Trophoblast cell (in vitro differentiated cells and primary cell): ENCODE data around the gene CYP26C1.
A peak's percentile ranks its signal among the peaks of the same experiment; 100 is the strongest.

ENCODE experiments used
- DNase-seq, 2 donors: peaks; one replicate each; pipeline ENCODE4 v3.0.0-alpha.2; 2016
- H2AFZ ChIP-seq: 2 replicates; pipeline ENCODE4 v1.6.1; 2013; ENCODE audit warnings: low read length, moderate library complexity, mild to moderate bottlenecking; ENCODE audit not compliant: insufficient read depth, poor library complexity
- H2AK5ac ChIP-seq: 2 replicates; pipeline ENCODE4 v1.6.1; 2013; ENCODE audit warnings: mild to moderate bottlenecking, low read length
- H2BK120ac ChIP-seq: 2 replicates; pipeline ENCODE4 v1.6.1; 2013; ENCODE audit warnings: low read length, mild to moderate bottlenecking, moderate library complexity; ENCODE audit not compliant: insufficient read depth, poor library complexity
- H2BK12ac ChIP-seq: 2 replicates; pipeline ENCODE4 v1.6.1; 2013; ENCODE audit warnings: mild to moderate bottlenecking, low read length, moderate library complexity
- H2BK5ac ChIP-seq: 2 replicates; pipeline ENCODE4 v1.6.1; 2013; ENCODE audit warnings: low read length, low read depth, moderate library complexity, mild to moderate bottlenecking; ENCODE audit not compliant: poor library complexity
- H3K14ac ChIP-seq: 2 replicates; pipeline ENCODE4 v1.6.1; 2013; ENCODE audit warnings: mild to moderate bottlenecking, low read length
- H3K18ac ChIP-seq: 2 replicates; pipeline ENCODE4 v1.6.1; 2013; ENCODE audit warnings: mild to moderate bottlenecking, low read length
- H3K23ac ChIP-seq: 2 replicates; pipeline ENCODE4 v1.6.1; 2013; ENCODE audit warnings: low read length
- H3K27ac ChIP-seq: 2 replicates; pipeline ENCODE4 v1.5.1; 2013; ENCODE audit warnings: low read depth, mild to moderate bottlenecking, inconsistent platforms, low read length, moderate library complexity
- H3K27me3 ChIP-seq: 2 replicates; pipeline ENCODE4 v1.6.1; 2013; ENCODE audit warnings: inconsistent platforms, mild to moderate bottlenecking, low read length, moderate library complexity; ENCODE audit not compliant: insufficient read depth
- H3K36me3 ChIP-seq, 2 experiments: 1 replicate in 1 of 2; 2 replicates in 1 of 2; pipeline ENCODE4 v1.6.1; 2013; ENCODE audit warnings: low read length in 2 of 2, mild to moderate bottlenecking in 2 of 2, moderate library complexity in 1 of 2; ENCODE audit not compliant: insufficient read depth in 2 of 2, control insufficient read depth in 1 of 2
- H3K4ac ChIP-seq: 2 replicates; pipeline ENCODE4 v1.6.1; 2013; ENCODE audit warnings: low read depth, mild to moderate bottlenecking, low read length, moderate library complexity
- H3K4me1 ChIP-seq, 2 experiments: 1 replicate in 1 of 2; 2 replicates in 1 of 2; pipeline ENCODE4 v1.6.1; 2013; ENCODE audit warnings: low read length in 2 of 2, mild to moderate bottlenecking in 2 of 2, moderate library complexity in 1 of 2; ENCODE audit not compliant: insufficient read depth in 2 of 2, control insufficient read depth in 1 of 2
- H3K4me2 ChIP-seq: 2 replicates; pipeline ENCODE4 v1.6.1; 2013; ENCODE audit warnings: inconsistent platforms, mild to moderate bottlenecking, low read length, moderate library complexity
- H3K4me3 ChIP-seq: 2 replicates; pipeline ENCODE4 v1.5.1; 2013; ENCODE audit warnings: mild to moderate bottlenecking, low read depth, low read length, inconsistent platforms
- H3K79me1 ChIP-seq: one replicate; pipeline ENCODE4 v1.6.1; 2013; ENCODE audit warnings: low read length
- H3K79me2 ChIP-seq: 2 replicates; pipeline ENCODE4 v1.6.1; 2013; ENCODE audit warnings: low read length, mild to moderate bottlenecking; ENCODE audit not compliant: control insufficient read depth, insufficient read depth, poor library complexity
- H3K9ac ChIP-seq: 2 replicates; pipeline ENCODE4 v1.6.1; 2013; ENCODE audit warnings: mild to moderate bottlenecking, low read length
- H3K9me3 ChIP-seq: 2 replicates; pipeline ENCODE4 v1.6.1; 2013; ENCODE audit warnings: low read depth, mild to moderate bottlenecking, control low read depth, inconsistent platforms, low read length; ENCODE audit not compliant: insufficient read depth
- H4K12ac ChIP-seq: 2 replicates; pipeline ENCODE4 v1.6.1; 2013; ENCODE audit warnings: low read depth, mild to moderate bottlenecking, low read length, moderate library complexity
- H4K8ac ChIP-seq: 2 replicates; pipeline ENCODE4 v1.6.1; 2013; ENCODE audit warnings: low read depth, mild to moderate bottlenecking, low read length, moderate library complexity
- H4K91ac ChIP-seq: one replicate; pipeline ENCODE4 v1.6.1; 2013; ENCODE audit warnings: low read depth, mild to moderate bottlenecking, low read length, moderate library complexity
- WGBS: extraction: QIAGEN DNeasy Blood & Tissue Kit; methylation state at CpG from one replicate; pipeline ENCODE4 v1.1.7; 2013; ENCODE audit warnings: missing lambda C conversion rate; ENCODE audit not compliant: insufficient read length, insufficient coverage; ENCODE audit errors: extremely low coverage; 5-methylcytosine and 5-hydroxymethylcytosine counted together

Gene CYP26C1

GRCh38 chr10:93062514-93063143 lies 2.0 kb downstream of the CYP26C1 start:
- no peak overlapping the region for H3K9ac ChIP-seq
- no peak overlapping the region for H4K12ac ChIP-seq
- H3K14ac ChIP-seq, result no peak overlapping the region
- no peak overlapping the region for H2AK5ac ChIP-seq
- no peaks in the 10 kb centered on the region for H3K79me2 ChIP-seq
- no peak overlapping the region for H3K27ac ChIP-seq
- DNase-seq, result peak; percentile 47 to 78
- H3K4ac ChIP-seq, result no peak overlapping the region
- no peak overlapping the region for H3K23ac ChIP-seq
- H4K91ac ChIP-seq, result no peak overlapping the region
- peaks cover 9% of the 10 kb centered on the region for H3K9me3 ChIP-seq
- peak overlapping the region; percentile 38 for H3K4me3 ChIP-seq
- peaks cover 0 to 2% of the 10 kb centered on the region in 2 experiments for H3K36me3 ChIP-seq
- H2AFZ ChIP-seq, result peak overlapping the region; percentile 52
- no peak overlapping the region for H2BK12ac ChIP-seq
- peak overlapping the region; percentile 66 for H3K4me2 ChIP-seq
- no peaks in the 10 kb centered on the region for H3K79me1 ChIP-seq
- H4K8ac ChIP-seq, result peak overlapping the region; percentile 18
- H3K18ac ChIP-seq, result no peak overlapping the region
- H3K4me1 ChIP-seq, result peaks cover 22 to 28% of the 10 kb centered on the region in 2 experiments
- no peak overlapping the region for H2BK5ac ChIP-seq
- H3K27me3 ChIP-seq, result peaks cover 80% of the 10 kb centered on the region
- no peak overlapping the region for H2BK120ac ChIP-seq
- WGBS, result no CpG with 5 or more reads among the region's 68 CpGs

GRCh38 chr10:93063144-93063976 lies 2.8 kb downstream of the CYP26C1 start:
- H2BK120ac ChIP-seq, result no peak overlapping the region
- H3K79me2 ChIP-seq, result no peaks in the 10 kb centered on the region
- no peak overlapping the region for H2BK5ac ChIP-seq
- H3K4ac ChIP-seq, result no peak overlapping the region
- H3K14ac ChIP-seq, result no peak overlapping the region
- no peak overlapping the region for H3K9ac ChIP-seq
- H3K4me2 ChIP-seq, result peak overlapping the region; percentile 66
- H3K36me3 ChIP-seq, result peaks cover 0 to 2% of the 10 kb centered on the region in 2 experiments
- H2AK5ac ChIP-seq, result no peak overlapping the region
- no peak overlapping the region for H4K12ac ChIP-seq
- no peak overlapping the region for H3K23ac ChIP-seq
- H3K4me3 ChIP-seq, result peak overlapping the region; percentile 38
- no peak overlapping the region for H3K27ac ChIP-seq
- H2AFZ ChIP-seq, result peak overlapping the region; percentile 52
- H3K9me3 ChIP-seq, result peaks cover 9% of the 10 kb centered on the region
- peak overlapping the region; percentile 18 for H4K8ac ChIP-seq
- H4K91ac ChIP-seq, result no peak overlapping the region
- H2BK12ac ChIP-seq, result peak overlapping the region; percentile 5
- no peaks in the 10 kb centered on the region for H3K79me1 ChIP-seq
- peaks cover 22 to 30% of the 10 kb centered on the region in 2 experiments for H3K4me1 ChIP-seq
- no peak for DNase-seq
- no peak overlapping the region for H3K18ac ChIP-seq
- H3K27me3 ChIP-seq, result peaks cover 87% of the 10 kb centered on the region
- no CpG with 5 or more reads among the region's 43 CpGs for WGBS

DNA sequence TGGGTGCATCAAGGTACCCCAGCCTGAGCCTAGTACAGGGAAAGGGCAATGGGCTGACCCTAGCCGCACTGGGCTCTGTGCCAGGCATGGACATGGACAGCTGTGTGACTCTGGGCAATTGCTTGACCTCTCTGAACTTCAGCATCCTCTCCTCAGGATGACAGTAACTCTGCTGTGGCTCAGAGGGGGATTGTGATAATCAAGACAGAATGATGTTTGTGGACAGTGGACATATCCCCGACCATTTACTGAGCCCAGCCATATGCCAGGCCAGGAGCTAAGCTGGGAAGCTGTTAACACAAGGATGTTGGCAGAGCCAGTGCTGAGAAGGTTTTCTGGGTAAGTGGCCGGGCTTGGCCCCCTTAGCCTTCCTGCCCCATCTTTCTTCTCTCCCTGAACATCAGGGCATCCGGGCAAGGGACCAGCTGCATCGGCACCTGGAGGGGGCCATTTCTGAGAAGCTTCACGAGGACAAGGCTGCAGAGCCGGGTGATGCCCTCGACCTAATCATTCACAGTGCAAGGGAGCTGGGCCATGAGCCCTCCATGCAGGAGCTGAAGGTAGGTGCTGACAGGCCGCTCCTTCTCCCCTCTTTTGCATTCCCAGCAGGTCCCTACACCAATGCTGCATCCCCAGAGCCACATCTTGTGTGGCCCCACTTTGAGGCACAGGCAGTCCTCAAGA lies 3.5 kb downstream of the CYP26C1 start:
- H3K79me1 ChIP-seq, result no peaks in the 10 kb centered on the region
- H4K91ac ChIP-seq, result no peak overlapping the region
- H2AFZ ChIP-seq, result no peak overlapping the region
- no peak overlapping the region for H2BK5ac ChIP-seq
- H3K79me2 ChIP-seq, result no peaks in the 10 kb centered on the region
- no peak overlapping the region for H3K27ac ChIP-seq
- peaks cover 22 to 35% of the 10 kb centered on the region in 2 experiments for H3K4me1 ChIP-seq
- no peak for DNase-seq
- no CpG with 5 or more reads among the region's 9 CpGs for WGBS
- H3K23ac ChIP-seq, result no peak overlapping the region
- no peak overlapping the region for H4K12ac ChIP-seq
- H3K18ac ChIP-seq, result no peak overlapping the region
- H4K8ac ChIP-seq, result no peak overlapping the region
- H3K27me3 ChIP-seq, result peaks cover 94% of the 10 kb centered on the region
- no peak overlapping the region for H2AK5ac ChIP-seq
- no peak overlapping the region for H2BK120ac ChIP-seq
- peaks cover 0 to 2% of the 10 kb centered on the region in 2 experiments for H3K36me3 ChIP-seq
- H3K9me3 ChIP-seq, result peaks cover 9% of the 10 kb centered on the region
- H3K4ac ChIP-seq, result no peak overlapping the region
- H3K4me2 ChIP-seq, result no peak overlapping the region
- no peak overlapping the region for H2BK12ac ChIP-seq
- H3K4me3 ChIP-seq, result no peak overlapping the region
- H3K14ac ChIP-seq, result no peak overlapping the region
- H3K9ac ChIP-seq, result no peak overlapping the region

DNA sequence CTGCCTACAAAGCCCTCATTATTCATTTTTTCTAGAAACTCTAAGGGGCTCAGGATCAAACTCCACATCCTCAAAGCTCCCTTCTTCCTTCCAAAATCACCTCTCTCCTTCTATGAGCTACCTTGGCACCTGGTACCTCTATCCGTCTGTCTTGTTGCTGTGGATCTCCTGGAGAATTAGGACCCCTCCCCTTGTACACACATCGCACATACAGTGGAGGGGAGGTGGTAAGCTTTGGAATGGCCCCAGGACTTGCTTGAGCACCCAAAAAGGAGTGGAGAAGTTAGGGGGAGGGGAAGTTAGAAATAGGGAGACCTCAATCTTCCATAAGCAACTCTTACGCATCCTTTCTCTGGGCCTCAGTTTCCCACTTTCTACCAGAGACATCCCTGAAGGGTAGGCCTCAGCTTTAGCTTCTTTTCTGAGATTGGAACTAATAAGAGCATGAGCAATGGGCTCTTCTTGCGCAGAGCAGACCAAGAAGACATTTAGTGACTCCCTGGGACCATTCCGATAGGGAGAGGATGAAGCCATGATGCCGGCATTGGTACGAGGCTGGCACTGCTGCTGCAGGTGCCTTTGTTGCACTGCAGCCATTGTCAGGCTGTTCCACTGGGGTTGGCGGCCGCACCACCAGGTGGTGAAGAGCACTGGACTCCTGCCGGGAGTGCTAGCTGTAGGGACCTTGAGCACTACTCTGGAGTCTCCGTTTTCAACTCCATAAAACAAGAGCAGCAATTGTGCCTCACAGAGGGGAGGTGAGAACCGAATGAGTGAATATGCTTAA lies 4.5 kb downstream of the CYP26C1 start:
- Histone ChIP-seq H4K91ac (no peak overlapping the region), H3K27me3 (peaks cover 97% of the 10 kb centered on the region), H2AK5ac (no peak overlapping the region), H2BK12ac (no peak overlapping the region), H3K9ac (no peak overlapping the region), H3K4me3 (no peak overlapping the region), H3K14ac (no peak overlapping the region), H3K36me3 (no peaks in the 10 kb centered on the region), H3K27ac (no peak overlapping the region), H3K18ac (no peak overlapping the region), H2BK120ac (no peak overlapping the region), H3K23ac (no peak overlapping the region), H3K4me2 (no peak overlapping the region), H2BK5ac (no peak overlapping the region), H3K9me3 (peaks cover 9% of the 10 kb centered on the region), H3K4me1 (peaks cover 22 to 34% of the 10 kb centered on the region in 2 experiments), H2AFZ (no peak overlapping the region), H4K8ac (no peak overlapping the region), H3K4ac (no peak overlapping the region), H3K79me2 (no peaks in the 10 kb centered on the region), H3K79me1 (no peaks in the 10 kb centered on the region), H4K12ac (no peak overlapping the region)
- DNase-seq, result no peak
- WGBS, result no CpG with 5 or more reads among the region's 12 CpGs
